SH-SY5Y (cell line): ENCODE measurements around the gene CREG2.

Experiments
- GATA2 ChIP-seq: IDR thresholded peaks from 2 replicates; pipeline ENCODE4 v1.6.1; 2011; ENCODE audit warnings: mild to moderate bottlenecking, low read depth, low read length
- GATA3 ChIP-seq: IDR thresholded peaks from 2 replicates; pipeline ENCODE4 v1.6.1; 2011; ENCODE audit warnings: low read depth, mild to moderate bottlenecking, low read length, moderate library complexity

GRCh38 chr2:101400506-101401325 lies 13.4 kb upstream of the CREG2 start:
- TF ChIP-seq GATA3 (no peak), GATA2 (no peak)
